Fibroblast of skin of left biceps (primary cell): ENCODE data around the gene SPTLC3.
"Not testable (repeated sequence)": the region's sequence is repeated elsewhere in the genome, so short reads cannot be mapped to it uniquely, and the experiment has no call there.

Experiments
- DNase-seq, 2 experiments: peaks; one replicate each; pipeline ENCODE4 v3.0.0-alpha.2; 2013; ENCODE audit warnings: low read depth in 2 of 2

The SPTLC3 gene

GRCh38 chr20:13008761-13009681, at the start of gene SPTLC3:
TSS of gene SPTLC3 (plus strand) at chr20:13008972. CDS start at chr20:13009268, 296 bp downstream.
- no peak for DNase-seq

- DNase-seq, result no peak
These were observed 47.0 kb upstream of the SPTLC3 start for GRCh38 chr20:12961725-12962124.

- DNase-seq, result no peak
These were observed 45.9 kb upstream of the SPTLC3 start for GRCh38 chr20:12962895-12963294.

- no peak for DNase-seq
These were observed 45.4 kb upstream of the SPTLC3 start for GRCh38 chr20:12963416-12963815.

- no peak for DNase-seq
These were observed 43.4 kb upstream of the SPTLC3 start for GRCh38 chr20:12965212-12965869.

GRCh38 chr20:12965870-12966251, 42.9 kb upstream of the SPTLC3 start:
- DNase-seq, result no peak

- DNase-seq, result no peak
These were observed 42.2 kb upstream of the SPTLC3 start for GRCh38 chr20:12966468-12967085.

- no peak for DNase-seq
These were observed 40.8 kb upstream of the SPTLC3 start for GRCh38 chr20:12967932-12968331.

- DNase-seq, result no peak
These were observed 40.3 kb upstream of the SPTLC3 start for GRCh38 chr20:12968472-12968871.

- DNase-seq, result no peak
These were observed 39.6 kb upstream of the SPTLC3 start for GRCh38 chr20:12969071-12969669.

- DNase-seq, result no peak
These were observed 38.4 kb upstream of the SPTLC3 start for GRCh38 chr20:12970372-12970821.

- DNase-seq, result no peak
These were observed 32.8 kb upstream of the SPTLC3 start for GRCh38 chr20:12975833-12976608.

- no peak for DNase-seq
These were observed 32.0 kb upstream of the SPTLC3 start for GRCh38 chr20:12976720-12977309.

- DNase-seq, result no peak
These were observed 31.2 kb upstream of the SPTLC3 start for GRCh38 chr20:12977328-12978125.

GRCh38 chr20:12978126-12978394, 30.7 kb upstream of the SPTLC3 start:
- no peak for DNase-seq

- DNase-seq, result no peak
These were observed 29.9 kb upstream of the SPTLC3 start for GRCh38 chr20:12978613-12979495.

- not testable (repeated sequence) for DNase-seq
These were observed 29.1 kb upstream of the SPTLC3 start for GRCh38 chr20:12979713-12980112.

GRCh38 chr20:12982098-12982497, 26.7 kb upstream of the SPTLC3 start:
- no peak for DNase-seq

GRCh38 chr20:12984069-12984765, 24.6 kb upstream of the SPTLC3 start:
- no peak for DNase-seq
